ENCODE data around the gene DCP2.

The DCP2 gene

GRCh38 chr5:113047733-113048652 is 71.4 kb downstream of the DCP2 start:
- DNase-seq, result no peak

GRCh38 chr5:113048931-113049330 is 72.3 kb downstream of the DCP2 start:
- no peak for DNase-seq

GRCh38 chr5:113050721-113051382 is 74.3 kb downstream of the DCP2 start:
- DNase-seq, result no peak

- DNase-seq, result no peak
Measured at GRCh38 chr5:113052041-113052795, 75.6 kb downstream of the DCP2 start.

GRCh38 chr5:113053511-113053995 is 77.0 kb downstream of the DCP2 start:
- DNase-seq, result no peak

GRCh38 chr5:113054899-113055298 is 78.3 kb downstream of the DCP2 start:
- no peak for DNase-seq

- no peak for DNase-seq
Measured at GRCh38 chr5:113056988-113057387, 80.4 kb downstream of the DCP2 start.

GRCh38 chr5:113057557-113057984 is 81.0 kb downstream of the DCP2 start:
- DNase-seq, result no peak

GRCh38 chr5:113058269-113058668 is 81.7 kb downstream of the DCP2 start:
- no peak for DNase-seq

- no peak for DNase-seq
Measured at GRCh38 chr5:113058706-113059226, 82.2 kb downstream of the DCP2 start.

- no peak for DNase-seq
Measured at GRCh38 chr5:113059232-113060040, 82.8 kb downstream of the DCP2 start.

GRCh38 chr5:113060408-113061025 is 83.9 kb downstream of the DCP2 start:
- DNase-seq, result no peak

- no peak for DNase-seq
Measured at GRCh38 chr5:113061846-113062780, 85.5 kb downstream of the DCP2 start.

GRCh38 chr5:113062869-113063508 is 86.4 kb downstream of the DCP2 start:
- no peak for DNase-seq

GRCh38 chr5:113063927-113064326 is 87.3 kb downstream of the DCP2 start:
- DNase-seq, result no peak

GRCh38 chr5:113064806-113065205 is 88.2 kb downstream of the DCP2 start:
- no peak for DNase-seq

- no peak for DNase-seq
Measured at GRCh38 chr5:113065626-113066025, 89.0 kb downstream of the DCP2 start.

GRCh38 chr5:113067635-113068344 is 91.2 kb downstream of the DCP2 start:
- DNase-seq, result no peak

- no peak for DNase-seq
Measured at GRCh38 chr5:113068559-113068958, 92.0 kb downstream of the DCP2 start.

Measured in NK-92 treated with Interleukin-12 subunit alpha and Interleukin-12 subunit beta, amount 100 ng/mL, for 24 hours (cell line).